Stimulated activated effector memory CD8-positive, alpha-beta T cell treated with anti-CD3 and anti-CD28 coated beads, Interleukin-12 subunit alpha, Interleukin-12 subunit beta, amount 100 ng/mL, for 72 hours (primary cell): ENCODE data around the gene PPARG.

ENCODE experiments used
- ATAC-seq: fragments of 150-1000 bp; cut with Tn5 transposase; 2 replicates; pipeline ENCODE4 v1.10.0; 2021
- DNase-seq, 2 donors: peaks; one replicate each; pipeline ENCODE4 v3.0.0; 2021 to 2022; ENCODE audit warnings: low spot score in 2 of 2
- H3K27ac Mint-ChIP-seq: one replicate; pipeline ENCODE4 v1.8.0; 2022; ENCODE audit warnings: mild to moderate bottlenecking, mixed read lengths
- H3K36me3 Mint-ChIP-seq: one replicate; pipeline ENCODE4 v1.8.0; 2022; ENCODE audit warnings: mild to moderate bottlenecking, mixed read lengths
- H3K4me1 Mint-ChIP-seq: one replicate; pipeline ENCODE4 v1.8.0; 2022; ENCODE audit warnings: mixed read lengths
- H3K4me3 Mint-ChIP-seq: one replicate; pipeline ENCODE4 v1.8.0; 2022; ENCODE audit warnings: mild to moderate bottlenecking, mixed read lengths
- H3K9me3 Mint-ChIP-seq: one replicate; pipeline ENCODE4 v1.8.0; 2022; ENCODE audit warnings: mixed read lengths

Gene PPARG

DNA sequence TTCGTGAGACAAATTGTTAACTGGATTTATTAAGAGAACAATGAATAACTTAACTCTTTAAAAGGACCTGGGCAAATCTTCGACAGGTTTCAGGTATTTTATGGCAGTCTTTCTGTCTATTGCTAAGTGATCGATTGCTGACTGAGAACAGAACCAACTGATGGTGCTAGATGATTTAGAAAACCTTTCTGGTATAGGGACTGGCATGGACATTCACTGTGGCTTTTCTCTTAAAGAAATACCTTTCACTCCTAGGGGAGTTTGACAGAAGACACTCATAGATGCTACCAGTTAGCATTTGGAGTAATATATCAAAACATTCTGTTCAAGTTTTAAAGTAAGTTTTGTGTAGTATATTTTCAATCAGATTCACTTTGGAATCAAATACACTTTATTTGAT lies 654 bp downstream of the PPARG start:
- H3K9me3 Mint-ChIP-seq = no peaks in the 10 kb centered on the region
- no peak for DNase-seq
- H3K4me1 Mint-ChIP-seq = no peaks in the 10 kb centered on the region
- H3K36me3 Mint-ChIP-seq = no peaks in the 10 kb centered on the region
- no peak overlapping the region for H3K4me3 Mint-ChIP-seq
- no peak for ATAC-seq
- H3K27ac Mint-ChIP-seq = no peak overlapping the region

GRCh38 chr3:12292770-12293169 lies 3.9 kb downstream of the PPARG start:
- Mint-ChIP-seq H3K4me1 (no peaks in the 10 kb centered on the region), H3K36me3 (no peaks in the 10 kb centered on the region), H3K27ac (no peak overlapping the region), H3K4me3 (no peak overlapping the region), H3K9me3 (no peaks in the 10 kb centered on the region)
- ATAC-seq (no peak), DNase-seq (no peak)

GRCh38 chr3:12294885-12295580 lies 6.2 kb downstream of the PPARG start:
- DNase-seq (no peak), ATAC-seq (no peak)
- H3K27ac Mint-ChIP-seq = no peak overlapping the region
- H3K4me1 Mint-ChIP-seq = no peaks in the 10 kb centered on the region
- H3K9me3 Mint-ChIP-seq = no peaks in the 10 kb centered on the region
- no peak overlapping the region for H3K4me3 Mint-ChIP-seq
- no peaks in the 10 kb centered on the region for H3K36me3 Mint-ChIP-seq

DNA sequence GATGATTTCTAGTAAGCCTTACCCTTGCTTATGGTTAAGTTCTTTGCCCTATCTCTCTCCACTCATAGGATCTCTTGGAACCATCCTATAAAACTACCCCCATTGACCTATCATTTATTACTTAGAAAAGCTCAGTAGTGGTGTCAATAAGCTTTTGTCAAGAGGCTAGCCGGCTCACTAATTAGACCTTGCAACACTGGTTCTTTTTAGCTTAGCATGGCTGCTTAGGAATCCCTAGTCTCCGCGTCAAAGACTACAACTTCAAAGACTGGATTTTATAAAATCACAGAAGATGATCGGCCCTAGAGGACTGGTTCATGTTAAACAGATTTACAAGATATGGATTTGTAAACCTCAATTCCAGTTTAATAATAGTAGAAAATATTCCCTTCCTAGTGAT lies 7.6 kb downstream of the PPARG start:
- ATAC-seq (no peak), DNase-seq (no peak)
- Mint-ChIP-seq H3K9me3 (no peaks in the 10 kb centered on the region), H3K4me1 (no peaks in the 10 kb centered on the region), H3K36me3 (no peaks in the 10 kb centered on the region), H3K4me3 (no peak overlapping the region), H3K27ac (no peak overlapping the region)

GRCh38 chr3:12299026-12299425 lies 10.2 kb downstream of the PPARG start:
- DNase-seq (no peak), ATAC-seq (no peak)
- no peak overlapping the region for H3K4me3 Mint-ChIP-seq
- H3K27ac Mint-ChIP-seq = no peak overlapping the region
- no peaks in the 10 kb centered on the region for H3K9me3 Mint-ChIP-seq
- H3K4me1 Mint-ChIP-seq = no peaks in the 10 kb centered on the region
- no peaks in the 10 kb centered on the region for H3K36me3 Mint-ChIP-seq

GRCh38 chr3:12300137-12300536 lies 11.3 kb downstream of the PPARG start:
- H3K4me3 Mint-ChIP-seq = no peak overlapping the region
- no peaks in the 10 kb centered on the region for H3K9me3 Mint-ChIP-seq
- no peaks in the 10 kb centered on the region for H3K36me3 Mint-ChIP-seq
- no peaks in the 10 kb centered on the region for H3K4me1 Mint-ChIP-seq
- DNase-seq (no peak), ATAC-seq (no peak)
- H3K27ac Mint-ChIP-seq = no peak overlapping the region

DNA sequence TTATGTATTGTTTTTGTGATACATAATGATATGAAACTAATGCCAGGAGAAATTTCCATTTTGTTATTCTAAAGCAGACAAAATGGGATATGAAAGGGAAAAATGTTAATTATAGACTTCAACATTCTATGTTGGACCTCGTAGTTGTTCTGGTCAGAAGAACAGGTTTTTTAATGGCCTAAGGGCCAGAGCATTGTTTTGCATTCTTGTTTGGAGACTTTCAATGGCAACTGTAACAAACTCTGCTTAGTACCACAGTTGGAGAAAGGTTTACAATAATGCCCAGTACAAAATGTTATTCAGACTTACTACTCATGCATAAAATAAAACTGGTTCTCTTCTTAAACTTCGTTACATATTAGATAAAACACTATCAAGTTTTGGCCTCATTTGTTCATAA lies 12.2 kb downstream of the PPARG start:
- no peak for DNase-seq
- no peaks in the 10 kb centered on the region for H3K9me3 Mint-ChIP-seq
- H3K4me3 Mint-ChIP-seq = no peak overlapping the region
- ATAC-seq = no peak
- H3K27ac Mint-ChIP-seq = no peak overlapping the region
- H3K36me3 Mint-ChIP-seq = no peaks in the 10 kb centered on the region
- no peaks in the 10 kb centered on the region for H3K4me1 Mint-ChIP-seq

DNA sequence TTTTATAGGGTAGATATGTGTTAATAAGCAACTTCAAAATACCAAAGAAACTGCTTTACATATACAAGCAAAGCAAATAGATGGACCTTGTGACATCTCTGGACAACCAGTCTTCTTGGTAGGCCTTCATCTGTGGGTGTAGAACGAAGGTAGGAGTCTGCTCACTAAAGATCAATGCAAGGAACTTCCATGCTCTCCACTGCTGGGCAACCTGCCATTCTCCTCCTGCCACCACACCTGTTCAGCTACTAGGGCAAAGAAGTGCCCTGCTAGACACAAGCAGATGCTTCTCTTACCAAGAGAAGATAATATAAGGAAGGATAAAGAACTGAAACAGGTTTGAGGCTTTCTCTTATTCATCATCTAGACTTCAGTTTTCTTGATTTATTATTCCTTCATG lies 12.6 kb downstream of the PPARG start:
- Mint-ChIP-seq H3K4me3 (no peak overlapping the region), H3K36me3 (no peaks in the 10 kb centered on the region), H3K27ac (no peak overlapping the region), H3K9me3 (no peaks in the 10 kb centered on the region), H3K4me1 (no peaks in the 10 kb centered on the region)
- ATAC-seq (no peak), DNase-seq (no peak)

DNA sequence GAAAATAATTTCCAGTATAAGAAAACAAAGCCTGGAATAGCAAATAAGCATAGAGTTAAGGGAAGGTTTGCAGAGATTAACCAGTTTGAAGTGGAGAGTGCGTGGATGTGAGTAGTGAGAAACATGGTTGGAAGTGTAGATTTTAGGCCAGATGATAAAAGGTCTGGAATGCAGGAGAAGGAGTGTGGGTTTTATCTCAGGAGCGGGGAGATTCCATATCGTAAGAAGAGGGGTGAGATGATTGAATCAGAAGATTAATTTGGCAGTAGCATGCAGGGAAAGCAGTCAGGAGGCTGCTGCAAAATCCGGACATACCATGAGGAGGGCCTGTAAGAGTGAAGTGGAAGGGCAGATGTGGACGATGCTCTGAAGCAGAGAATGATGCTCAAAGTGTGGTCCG lies 13.7 kb downstream of the PPARG start:
- no peaks in the 10 kb centered on the region for H3K36me3 Mint-ChIP-seq
- H3K4me1 Mint-ChIP-seq = peaks cover 5% of the 10 kb centered on the region
- no peak overlapping the region for H3K27ac Mint-ChIP-seq
- H3K4me3 Mint-ChIP-seq = no peak overlapping the region
- DNase-seq (no peak), ATAC-seq (no peak)
- no peaks in the 10 kb centered on the region for H3K9me3 Mint-ChIP-seq

GRCh38 chr3:12303534-12303933 lies 14.7 kb downstream of the PPARG start:
- no peak overlapping the region for H3K27ac Mint-ChIP-seq
- no peak overlapping the region for H3K4me3 Mint-ChIP-seq
- ATAC-seq = no peak
- H3K36me3 Mint-ChIP-seq = no peaks in the 10 kb centered on the region
- DNase-seq = no peak
- H3K9me3 Mint-ChIP-seq = no peaks in the 10 kb centered on the region
- H3K4me1 Mint-ChIP-seq = peaks cover 12% of the 10 kb centered on the region

DNA sequence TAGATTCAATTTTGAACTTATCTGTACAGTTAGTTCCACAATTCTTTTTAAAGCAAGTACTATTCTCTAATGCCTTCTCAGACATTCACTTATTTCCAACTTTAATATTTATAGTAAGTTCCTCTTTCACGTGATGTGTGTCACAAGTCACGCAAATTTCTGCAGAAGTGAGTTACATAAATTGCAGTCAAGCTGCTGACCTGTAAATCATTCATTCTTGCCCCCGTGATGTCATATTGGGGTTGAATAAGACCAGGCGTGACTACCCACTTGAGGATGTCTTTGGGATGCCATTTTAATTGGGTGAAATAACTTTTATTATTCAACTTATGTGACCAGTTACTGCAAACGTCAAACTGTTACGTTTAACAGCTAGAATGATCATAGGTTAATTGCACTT lies 15.1 kb downstream of the PPARG start:
- H3K4me3 Mint-ChIP-seq = no peak overlapping the region
- H3K9me3 Mint-ChIP-seq = no peaks in the 10 kb centered on the region
- DNase-seq (no peak), ATAC-seq (no peak)
- H3K4me1 Mint-ChIP-seq = peaks cover 15% of the 10 kb centered on the region
- no peak overlapping the region for H3K27ac Mint-ChIP-seq
- H3K36me3 Mint-ChIP-seq = no peaks in the 10 kb centered on the region

- Mint-ChIP-seq H3K27ac (no peak overlapping the region), H3K4me1 (peaks cover 15% of the 10 kb centered on the region), H3K36me3 (no peaks in the 10 kb centered on the region), H3K4me3 (no peak overlapping the region), H3K9me3 (no peaks in the 10 kb centered on the region)
- DNase-seq (no peak), ATAC-seq (no peak)
Observed at GRCh38 chr3:12307136-12307535, 18.3 kb downstream of the PPARG start.

- H3K27ac Mint-ChIP-seq = no peak overlapping the region
- ATAC-seq (peak; percentile 82), DNase-seq (no peak)
- no peaks in the 10 kb centered on the region for H3K36me3 Mint-ChIP-seq
- peaks cover 15% of the 10 kb centered on the region for H3K4me1 Mint-ChIP-seq
- no peaks in the 10 kb centered on the region for H3K9me3 Mint-ChIP-seq
- no peak overlapping the region for H3K4me3 Mint-ChIP-seq
Observed at GRCh38 chr3:12308517-12308916, 19.6 kb downstream of the PPARG start.

DNA sequence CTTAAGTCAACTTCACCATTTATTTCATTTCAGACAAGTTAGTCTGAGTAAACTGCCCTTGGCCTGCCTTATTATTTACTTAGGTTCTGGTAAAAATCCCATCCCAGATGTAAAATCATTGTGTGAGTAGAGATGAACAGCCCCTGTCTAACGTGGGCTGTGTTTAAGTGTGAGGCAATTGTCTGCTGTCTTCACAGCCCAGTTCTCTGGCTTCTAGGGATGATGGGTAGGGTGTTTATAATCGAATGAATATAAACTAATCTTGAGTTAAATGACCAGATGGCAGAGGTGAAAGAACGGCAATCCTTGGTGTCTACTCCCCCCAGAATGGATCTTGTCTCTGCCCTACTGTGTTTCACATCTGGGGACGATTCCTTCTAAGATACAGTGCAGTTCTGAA lies 20.8 kb downstream of the PPARG start:
- Mint-ChIP-seq H3K9me3 (no peaks in the 10 kb centered on the region), H3K4me3 (no peak overlapping the region), H3K36me3 (no peaks in the 10 kb centered on the region), H3K4me1 (peaks cover 15% of the 10 kb centered on the region), H3K27ac (no peak overlapping the region)
- DNase-seq = no peak
- ATAC-seq = no peak

DNA sequence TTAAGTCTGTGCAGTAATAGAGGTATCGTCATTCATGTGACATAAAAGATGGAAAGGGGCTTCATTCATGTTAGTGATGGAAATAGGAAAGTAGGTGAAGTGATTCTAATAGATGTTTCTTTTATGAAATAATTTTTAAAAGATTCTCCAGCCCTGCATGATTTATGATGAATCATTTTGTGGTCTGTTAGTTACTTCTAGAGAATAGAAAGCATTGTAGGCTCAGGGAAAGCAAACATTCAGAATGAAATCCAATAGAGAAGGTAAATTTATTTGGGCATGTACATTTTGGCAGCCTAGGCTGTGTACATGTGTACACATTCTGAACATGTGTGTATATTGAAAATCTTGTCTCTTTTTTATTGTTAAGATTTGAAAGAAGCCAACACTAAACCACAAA lies 23.1 kb downstream of the PPARG start:
- H3K9me3 Mint-ChIP-seq = no peaks in the 10 kb centered on the region
- H3K4me3 Mint-ChIP-seq = no peak overlapping the region
- H3K36me3 Mint-ChIP-seq = no peaks in the 10 kb centered on the region
- no peak for DNase-seq
- peak; percentile 50 for ATAC-seq
- no peak overlapping the region for H3K27ac Mint-ChIP-seq
- peaks cover 15% of the 10 kb centered on the region for H3K4me1 Mint-ChIP-seq

- H3K4me3 Mint-ChIP-seq = no peak overlapping the region
- H3K36me3 Mint-ChIP-seq = no peaks in the 10 kb centered on the region
- no peaks in the 10 kb centered on the region for H3K9me3 Mint-ChIP-seq
- ATAC-seq = no peak
- H3K27ac Mint-ChIP-seq = no peak overlapping the region
- H3K4me1 Mint-ChIP-seq = peaks cover 3% of the 10 kb centered on the region
- DNase-seq = no peak
Observed at GRCh38 chr3:12313519-12313918, 24.6 kb downstream of the PPARG start.

GRCh38 chr3:12316253-12316652 lies 27.4 kb downstream of the PPARG start:
- Mint-ChIP-seq H3K36me3 (no peaks in the 10 kb centered on the region), H3K27ac (no peak overlapping the region), H3K9me3 (no peaks in the 10 kb centered on the region), H3K4me3 (no peak overlapping the region), H3K4me1 (no peaks in the 10 kb centered on the region)
- no peak for DNase-seq
- ATAC-seq = no peak
